NB4 (cell line): ENCODE measurements around the gene PCDH17.

Source experiments
- CTCF ChIP-seq: IDR thresholded peaks from one replicate; pipeline ENCODE4 v1.5.1; 2012; ENCODE audit warnings: low read depth, low read length
- MAX ChIP-seq: IDR thresholded peaks from 2 replicates; pipeline ENCODE4 v1.6.1; 2011; ENCODE audit warnings: low read depth, low read length
- MYC ChIP-seq: IDR thresholded peaks from 2 replicates; pipeline ENCODE4 v1.6.1; 2011; ENCODE audit warnings: low read depth, low read length
- POLR2A ChIP-seq: IDR thresholded peaks from 2 replicates; pipeline ENCODE4 v1.6.1; 2011; ENCODE audit warnings: mild to moderate bottlenecking; ENCODE audit not compliant: insufficient read length; ENCODE audit errors: extremely low read depth

- TF ChIP-seq CTCF (peak; percentile 31), POLR2A (no peak), MAX (no peak), MYC (no peak)
Measured at GRCh38 chr13:57582032-57582431, 49.5 kb upstream of the PCDH17 start.
